WERI-Rb-1 (cell line): ENCODE results near the gene RALGPS1.
A peak's percentile ranks its signal among the peaks of the same experiment; 100 is the strongest.

Experiments
- DNase-seq: peaks from one replicate; pipeline ENCODE4 v3.0.0-alpha.2; 2020
- H3K27ac ChIP-seq: fragments of 250-450 bp; sonication (Bioruptor Pico); 2 replicates; pipeline ENCODE4 v1.5.1; 2020; ENCODE audit warnings: mild to moderate bottlenecking, moderate library complexity
- H3K27me3 ChIP-seq: fragments of 250-450 bp; sonication (Bioruptor Pico); 2 replicates; pipeline ENCODE4 v1.5.1; 2021; ENCODE audit warnings: mild to moderate bottlenecking, low read depth, moderate library complexity; ENCODE audit not compliant: insufficient read depth, severe bottlenecking
- H3K36me3 ChIP-seq: fragments of 250-450 bp; sonication (Bioruptor Pico); 2 replicates; pipeline ENCODE4 v1.5.1; 2020; ENCODE audit warnings: mild to moderate bottlenecking, moderate library complexity
- H3K4me3 ChIP-seq: 2 replicates; pipeline ENCODE4 v1.5.1; 2011; ENCODE audit warnings: low read depth, mild to moderate bottlenecking, control low read depth, low read length
- H3K9me3 ChIP-seq: fragments of 250-450 bp; sonication (Bioruptor Pico); 2 replicates; pipeline ENCODE4 v1.5.1; 2021; ENCODE audit warnings: mild to moderate bottlenecking, moderate library complexity; ENCODE audit not compliant: severe bottlenecking
- TF ChIP-seq, protein P1 (sequence below): IDR thresholded peaks from 2 replicates; pipeline ENCODE4 v1.5.1; 2011; ENCODE audit warnings: low read depth, mild to moderate bottlenecking, control low read depth, inconsistent platforms, low read length

The RALGPS1 gene

GRCh38 chr9:127126971-127127370 lies 212.4 kb downstream of the RALGPS1 start:
- TF ChIP-seq, protein P1, sequence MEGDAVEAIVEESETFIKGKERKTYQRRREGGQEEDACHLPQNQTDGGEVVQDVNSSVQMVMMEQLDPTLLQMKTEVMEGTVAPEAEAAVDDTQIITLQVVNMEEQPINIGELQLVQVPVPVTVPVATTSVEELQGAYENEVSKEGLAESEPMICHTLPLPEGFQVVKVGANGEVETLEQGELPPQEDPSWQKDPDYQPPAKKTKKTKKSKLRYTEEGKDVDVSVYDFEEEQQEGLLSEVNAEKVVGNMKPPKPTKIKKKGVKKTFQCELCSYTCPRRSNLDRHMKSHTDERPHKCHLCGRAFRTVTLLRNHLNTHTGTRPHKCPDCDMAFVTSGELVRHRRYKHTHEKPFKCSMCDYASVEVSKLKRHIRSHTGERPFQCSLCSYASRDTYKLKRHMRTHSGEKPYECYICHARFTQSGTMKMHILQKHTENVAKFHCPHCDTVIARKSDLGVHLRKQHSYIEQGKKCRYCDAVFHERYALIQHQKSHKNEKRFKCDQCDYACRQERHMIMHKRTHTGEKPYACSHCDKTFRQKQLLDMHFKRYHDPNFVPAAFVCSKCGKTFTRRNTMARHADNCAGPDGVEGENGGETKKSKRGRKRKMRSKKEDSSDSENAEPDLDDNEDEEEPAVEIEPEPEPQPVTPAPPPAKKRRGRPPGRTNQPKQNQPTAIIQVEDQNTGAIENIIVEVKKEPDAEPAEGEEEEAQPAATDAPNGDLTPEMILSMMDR = no peak
- DNase-seq = no peak
- H3K4me3 ChIP-seq = no peak overlapping the region
- no peaks in the 10 kb centered on the region for H3K36me3 ChIP-seq
- no peak overlapping the region for H3K27ac ChIP-seq
- no peaks in the 10 kb centered on the region for H3K9me3 ChIP-seq
- no peaks in the 10 kb centered on the region for H3K27me3 ChIP-seq

- H3K4me3 ChIP-seq = no peak overlapping the region
- no peaks in the 10 kb centered on the region for H3K27me3 ChIP-seq
- no peaks in the 10 kb centered on the region for H3K36me3 ChIP-seq
- TF ChIP-seq, protein P1 = no peak
- no peak overlapping the region for H3K27ac ChIP-seq
- no peak for DNase-seq
- no peaks in the 10 kb centered on the region for H3K9me3 ChIP-seq
These were observed 213.9 kb downstream of the RALGPS1 start for GRCh38 chr9:127128341-127129072.

- no peaks in the 10 kb centered on the region for H3K9me3 ChIP-seq
- TF ChIP-seq, protein P1 = no peak
- H3K36me3 ChIP-seq = no peaks in the 10 kb centered on the region
- H3K27me3 ChIP-seq = no peaks in the 10 kb centered on the region
- H3K27ac ChIP-seq = no peak overlapping the region
- H3K4me3 ChIP-seq = no peak overlapping the region
- DNase-seq = no peak
These were observed 214.6 kb downstream of the RALGPS1 start for GRCh38 chr9:127129073-127129717.

- Histone ChIP-seq H3K27ac (no peak overlapping the region; the same call in 1 of the 2 replicates), H3K4me3 (no peak overlapping the region), H3K27me3 (no peaks in the 10 kb centered on the region), H3K9me3 (no peaks in the 10 kb centered on the region), H3K36me3 (no peaks in the 10 kb centered on the region)
- no peak for DNase-seq
- TF ChIP-seq, protein P1 = no peak
These were observed 215.1 kb downstream of the RALGPS1 start for GRCh38 chr9:127129718-127130085.

GRCh38 chr9:127130235-127130634 lies 215.7 kb downstream of the RALGPS1 start:
- no peaks in the 10 kb centered on the region for H3K27me3 ChIP-seq
- H3K36me3 ChIP-seq = no peaks in the 10 kb centered on the region
- no peak overlapping the region for H3K4me3 ChIP-seq
- DNase-seq = no peak
- TF ChIP-seq, protein P1 = no peak
- H3K9me3 ChIP-seq = no peaks in the 10 kb centered on the region
- peak overlapping the region; percentile 59; the same call in 1 of the 2 replicates for H3K27ac ChIP-seq
